Muscle layer of duodenum (tissue), 2 donors: Measurements from ENCODE around the gene SULF2.
"Not testable (repeated sequence)": the region's sequence is repeated elsewhere in the genome, so short reads cannot be mapped to it uniquely, and the experiment has no call there.

Experiments
- H3K27ac ChIP-seq: one replicate; pipeline ENCODE4 v1.7.0; 2013; ENCODE audit warnings: mild to moderate bottlenecking, low read length
- H3K27me3 ChIP-seq: one replicate; pipeline ENCODE4 v1.7.0; 2013; ENCODE audit warnings: low read depth, mild to moderate bottlenecking, control low read depth, low read length
- H3K36me3 ChIP-seq, 2 donors: one replicate each; pipeline ENCODE4 v1.7.0; 2013; ENCODE audit warnings: low read length in 2 of 2, control low read depth in 1 of 2, mild to moderate bottlenecking in 1 of 2; ENCODE audit not compliant: insufficient read depth in 2 of 2, control insufficient read depth in 1 of 2
- H3K4me1 ChIP-seq, 2 donors: one replicate each; pipeline ENCODE4 v1.7.0; 2013; ENCODE audit warnings: low read length in 2 of 2, mild to moderate bottlenecking in 2 of 2, control low read depth in 1 of 2, moderate library complexity in 1 of 2; ENCODE audit not compliant: insufficient read depth in 2 of 2, control insufficient read depth in 1 of 2
- H3K4me3 ChIP-seq, 2 donors: one replicate each; pipeline ENCODE4 v1.7.0; 2013; ENCODE audit warnings: low read length in 2 of 2, low read depth in 1 of 2, mild to moderate bottlenecking in 1 of 2
- H3K9me3 ChIP-seq, 2 donors: one replicate each; pipeline ENCODE4 v1.7.0; 2013; ENCODE audit warnings: low read length in 2 of 2, control low read depth in 1 of 2, mild to moderate bottlenecking in 1 of 2; ENCODE audit not compliant: control insufficient read depth in 1 of 2
- donor health status: healthy.

Gene SULF2

DNA sequence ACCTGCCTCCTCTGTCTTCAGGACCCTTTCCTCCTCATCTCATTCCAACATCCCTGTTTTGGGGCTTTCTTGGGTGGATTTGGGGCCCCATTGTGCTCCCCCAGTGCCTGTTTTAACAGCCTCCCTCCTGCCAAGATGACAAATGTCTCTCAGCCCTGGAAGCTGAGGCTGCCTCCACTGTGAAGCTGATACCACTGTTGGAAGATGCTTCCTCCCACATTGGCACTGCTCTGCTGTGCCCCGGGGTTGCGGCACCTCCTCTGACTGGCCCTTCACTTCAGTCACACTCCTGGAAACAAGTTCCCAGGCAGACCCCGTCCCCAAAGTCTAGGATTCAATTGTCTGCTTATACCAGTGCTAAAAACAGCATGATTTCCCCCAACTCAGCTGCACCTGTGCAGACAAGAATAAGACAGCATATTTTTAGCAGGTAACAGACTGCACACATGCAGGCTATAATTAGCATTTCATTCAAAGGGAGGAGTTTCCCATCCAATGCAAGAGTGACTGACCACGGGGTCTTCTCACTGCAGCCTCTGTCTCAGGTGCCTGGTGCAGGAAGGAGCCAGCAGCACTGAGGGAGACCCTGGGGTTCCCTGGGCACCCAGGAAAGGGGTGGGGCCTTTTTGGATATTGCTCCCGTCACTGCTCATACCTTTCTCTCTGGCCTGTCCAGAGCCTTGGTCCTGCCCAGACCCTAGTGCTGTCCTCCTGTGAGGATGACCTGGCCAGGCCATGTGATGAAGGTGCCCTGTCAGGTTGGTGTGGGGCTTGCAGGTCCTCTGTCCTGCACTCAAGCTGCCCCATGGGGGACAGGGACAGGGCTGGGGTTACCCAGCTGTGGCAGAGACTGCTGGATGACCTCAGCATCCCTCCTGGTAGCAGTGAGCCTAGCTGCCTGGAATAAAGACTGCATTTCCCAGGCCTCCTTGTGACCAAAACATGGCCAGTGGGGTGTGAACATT lies 31.5 kb upstream of the SULF2 start:
- Histone ChIP-seq H3K4me1 (no peaks in the 10 kb centered on the region), H3K27me3 (no peaks in the 10 kb centered on the region)

DNA sequence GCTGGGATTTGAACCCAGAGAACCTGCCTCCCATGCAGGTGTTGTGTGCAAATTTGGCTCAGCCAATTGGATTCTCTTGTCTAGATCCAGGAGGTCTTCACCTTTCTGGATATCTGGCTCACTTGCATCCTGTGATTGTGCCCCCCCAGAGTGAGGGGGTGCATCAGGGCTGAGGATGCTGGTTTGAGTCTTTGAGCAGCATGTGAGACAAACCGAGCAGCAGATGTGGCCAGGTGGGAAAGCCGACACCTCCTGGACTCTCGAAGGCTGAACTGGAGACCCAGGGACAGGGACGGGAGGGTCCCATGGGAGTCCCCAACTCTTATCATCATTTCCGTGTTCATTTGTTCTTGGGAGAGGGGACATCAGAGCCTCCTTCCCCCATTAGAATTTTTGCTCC lies 30.6 kb upstream of the SULF2 start:
- no peaks in the 10 kb centered on the region for H3K27me3 ChIP-seq
- H3K9me3 ChIP-seq: peaks cover 0 to 19% of the 10 kb centered on the region in 2 donors
- H3K4me3 ChIP-seq: no peak overlapping the region
- no peaks in the 10 kb centered on the region for H3K36me3 ChIP-seq
- no peak overlapping the region for H3K27ac ChIP-seq
- H3K4me1 ChIP-seq: no peaks in the 10 kb centered on the region

More for the DNA sequence above, 31.5 kb upstream of the SULF2 start:
- Histone ChIP-seq H3K9me3 (peaks cover 0 to 19% of the 10 kb centered on the region in 2 donors), H3K4me3 (no peak overlapping the region), H3K36me3 (no peaks in the 10 kb centered on the region), H3K27ac (no peak overlapping the region)

DNA sequence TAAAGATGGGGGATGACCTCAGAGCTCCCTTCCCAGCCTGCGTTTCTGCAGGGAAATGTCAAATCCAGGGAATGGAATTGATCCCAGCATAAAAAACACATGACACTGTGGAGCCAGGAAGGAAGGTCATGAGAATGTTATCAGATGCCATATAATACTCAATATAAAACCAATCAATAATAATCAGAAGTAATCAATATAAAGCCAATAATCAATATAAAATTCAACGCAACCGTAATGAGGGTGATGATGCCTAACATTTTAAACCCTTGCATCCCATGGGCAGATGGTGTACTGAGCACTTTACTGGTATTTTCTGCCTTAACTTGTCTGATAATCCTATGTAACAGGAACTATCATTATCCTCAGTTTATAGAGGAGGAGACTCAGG lies 30.1 kb upstream of the SULF2 start:
- peaks cover 0 to 19% of the 10 kb centered on the region in 2 donors for H3K9me3 ChIP-seq
- H3K4me1 ChIP-seq: no peaks in the 10 kb centered on the region
- H3K36me3 ChIP-seq: no peaks in the 10 kb centered on the region
- no peak overlapping the region for H3K4me3 ChIP-seq
- H3K27me3 ChIP-seq: no peaks in the 10 kb centered on the region
- H3K27ac ChIP-seq: no peak overlapping the region

DNA sequence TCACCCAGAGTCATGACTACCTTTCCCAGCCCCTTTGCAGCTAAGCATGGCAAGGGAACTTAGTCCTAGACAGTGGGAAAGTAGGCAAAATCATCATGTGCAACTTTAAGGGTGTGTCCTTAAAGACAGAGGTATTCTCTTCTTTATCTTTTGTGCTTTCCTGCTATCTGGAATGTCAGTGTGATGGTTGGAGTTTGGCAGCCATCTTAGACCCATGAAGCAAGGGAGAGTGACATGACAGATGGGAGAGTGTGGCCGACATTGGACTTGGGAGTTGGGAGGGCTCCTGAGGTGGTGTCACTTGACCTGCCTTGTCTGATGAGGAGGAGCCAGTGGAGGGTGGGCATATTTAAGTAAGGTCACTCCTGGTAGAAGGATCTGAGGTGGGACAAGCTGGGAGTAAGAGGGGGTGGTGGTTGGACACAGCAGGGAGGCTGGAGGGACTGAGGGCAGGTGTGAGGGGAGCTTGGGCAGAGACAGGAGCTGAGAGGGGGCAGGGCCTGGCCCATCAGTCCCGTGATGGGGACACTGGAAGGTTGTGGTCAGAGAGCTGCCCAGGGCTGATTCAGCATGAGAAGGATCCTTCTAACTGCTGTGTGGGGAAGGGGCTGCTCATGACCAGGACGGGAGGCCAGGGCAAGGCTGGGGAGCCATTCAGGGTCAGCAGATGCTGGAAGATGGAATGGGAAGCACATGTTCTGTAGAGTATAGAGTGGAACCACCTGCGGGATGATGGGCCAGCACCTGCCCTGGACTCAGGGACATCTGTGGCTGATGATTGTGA lies 29.5 kb upstream of the SULF2 start:
- Histone ChIP-seq H3K27me3 (no peaks in the 10 kb centered on the region), H3K36me3 (no peaks in the 10 kb centered on the region), H3K9me3 (peaks cover 0 to 19% of the 10 kb centered on the region in 2 donors), H3K4me3 (no peak overlapping the region), H3K4me1 (no peaks in the 10 kb centered on the region), H3K27ac (no peak overlapping the region)

DNA sequence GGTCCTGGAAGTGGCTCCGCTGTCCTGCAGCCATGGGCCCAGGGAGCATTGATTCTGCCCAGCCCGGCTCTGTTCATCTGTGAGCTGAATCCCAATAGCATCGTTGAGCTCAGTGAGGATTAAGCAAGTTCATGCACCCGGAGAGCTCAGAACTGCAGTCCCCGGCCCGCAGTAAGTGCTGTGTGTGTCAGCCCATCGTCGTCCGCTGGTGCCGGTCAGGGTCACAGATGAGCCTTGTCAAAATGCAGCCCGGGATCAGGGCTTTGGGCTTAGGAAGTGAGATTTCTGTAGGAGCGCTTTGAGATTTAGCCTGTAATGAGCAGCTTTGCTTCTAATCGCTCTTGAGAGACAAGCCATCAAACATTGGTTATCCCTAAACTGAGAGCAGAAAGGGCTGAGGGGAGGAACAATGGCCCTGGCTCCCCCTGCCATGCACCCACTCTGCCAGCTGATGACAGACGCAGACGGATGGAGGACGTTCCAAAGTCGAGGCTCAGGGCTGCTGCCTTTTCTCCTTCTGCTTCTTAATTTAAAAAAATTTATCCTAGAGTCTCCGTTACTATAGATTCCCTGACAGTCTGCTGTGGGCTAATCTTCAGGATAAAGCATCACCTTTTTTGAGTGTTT lies 25.6 kb upstream of the SULF2 start:
- Histone ChIP-seq H3K4me1 (no peaks in the 10 kb centered on the region), H3K4me3 (no peak overlapping the region), H3K27me3 (no peaks in the 10 kb centered on the region), H3K9me3 (peaks cover 0 to 19% of the 10 kb centered on the region in 2 donors), H3K27ac (no peak overlapping the region), H3K36me3 (no peaks in the 10 kb centered on the region)

DNA sequence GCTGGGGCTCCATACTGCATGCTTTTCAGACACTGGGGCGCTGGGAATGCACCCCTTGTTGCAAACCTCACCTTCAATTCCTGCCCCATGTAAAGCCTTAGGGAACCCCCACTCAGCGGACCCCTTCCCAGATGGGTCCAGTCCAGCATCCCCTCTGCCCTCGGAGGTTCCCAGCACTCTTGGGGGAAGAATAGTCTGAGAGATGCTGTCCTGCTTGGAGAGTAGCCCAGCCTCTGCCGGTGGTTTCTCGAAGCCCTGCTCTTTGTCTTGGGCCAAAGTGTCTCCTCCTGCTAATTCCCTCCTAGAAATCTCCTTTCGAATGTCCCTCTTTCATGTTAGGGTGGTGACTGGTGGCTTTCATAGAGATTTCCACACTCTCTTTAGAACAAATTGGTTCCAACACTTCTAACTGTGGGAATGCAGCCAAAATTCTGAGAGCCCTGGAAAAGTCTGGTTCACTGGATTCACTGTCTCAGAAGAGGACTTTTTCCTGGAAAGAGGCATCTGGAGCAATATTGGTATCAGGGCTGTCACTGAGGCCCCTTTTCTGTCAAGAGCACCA lies 24.9 kb upstream of the SULF2 start:
- no peaks in the 10 kb centered on the region for H3K27me3 ChIP-seq
- no peaks in the 10 kb centered on the region for H3K36me3 ChIP-seq
- no peak overlapping the region for H3K27ac ChIP-seq
- peaks cover 0 to 19% of the 10 kb centered on the region in 2 donors for H3K9me3 ChIP-seq
- no peak overlapping the region for H3K4me3 ChIP-seq
- H3K4me1 ChIP-seq: no peaks in the 10 kb centered on the region

DNA sequence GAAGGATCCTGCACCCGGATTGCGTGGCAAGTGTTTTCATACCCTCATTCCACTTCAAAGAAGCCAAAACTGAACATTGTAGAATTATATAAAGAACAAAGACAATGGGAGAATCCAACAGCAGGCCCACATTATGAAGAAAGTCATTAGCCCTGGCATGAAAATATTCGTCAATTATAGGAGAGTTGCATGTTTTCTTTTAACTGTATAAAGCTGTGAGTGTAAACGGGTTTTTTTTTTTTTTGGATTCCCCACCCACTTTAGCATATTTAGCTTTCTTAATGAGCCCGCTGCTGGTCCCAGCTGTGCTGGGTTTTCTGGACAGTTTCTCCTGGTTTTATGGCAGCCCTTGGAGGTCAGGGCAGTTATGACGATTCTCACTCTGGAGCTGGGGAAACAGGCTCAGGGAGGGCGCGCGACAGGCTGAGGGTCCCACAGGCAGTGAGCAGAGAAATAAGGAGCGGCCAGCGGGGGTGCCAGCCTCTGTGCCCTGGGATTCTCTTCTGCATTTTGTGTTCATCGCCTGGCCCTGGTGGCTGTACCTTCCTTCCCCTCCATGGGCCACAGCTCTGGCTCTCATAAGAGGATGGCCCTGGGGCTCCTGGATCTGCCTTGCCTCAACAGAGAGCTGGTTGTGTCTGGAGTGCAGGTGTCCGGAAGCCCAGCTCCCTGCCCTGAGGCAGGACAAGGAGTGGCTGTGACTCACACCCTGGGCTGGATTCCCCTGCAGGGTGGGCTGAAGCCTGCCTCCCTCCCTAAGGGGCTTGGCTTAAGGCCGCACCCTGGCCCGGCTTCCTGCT lies 24.1 kb upstream of the SULF2 start:
- H3K36me3 ChIP-seq: no peaks in the 10 kb centered on the region
- H3K9me3 ChIP-seq: peaks cover 0 to 11% of the 10 kb centered on the region in 2 donors
- no peaks in the 10 kb centered on the region for H3K27me3 ChIP-seq
- no peak overlapping the region for H3K27ac ChIP-seq
- no peaks in the 10 kb centered on the region for H3K4me1 ChIP-seq
- H3K4me3 ChIP-seq: no peak overlapping the region

DNA sequence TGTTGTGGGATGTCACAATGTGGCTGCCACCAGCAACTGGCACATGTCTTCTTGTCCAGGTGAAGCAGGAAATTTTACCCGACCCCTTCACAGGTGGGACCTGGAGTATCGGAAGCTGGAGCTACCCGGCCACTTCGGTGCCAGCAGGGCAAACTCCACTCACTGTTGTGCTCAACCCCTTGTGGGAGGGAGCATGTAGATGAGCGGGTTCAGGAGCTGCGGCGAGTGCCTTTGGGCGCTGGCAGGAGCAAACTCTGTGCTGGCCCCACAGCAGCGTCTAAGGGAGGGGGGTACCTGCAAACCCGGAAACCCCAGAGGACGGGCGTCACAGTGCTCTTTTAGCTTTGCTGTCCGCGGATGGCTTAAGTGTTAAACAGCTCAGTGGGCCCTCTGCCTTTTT lies 20.7 kb upstream of the SULF2 start:
- Histone ChIP-seq H3K4me3 (no peak overlapping the region), H3K36me3 (no peaks in the 10 kb centered on the region), H3K27ac (no peak overlapping the region), H3K27me3 (no peaks in the 10 kb centered on the region), H3K4me1 (no peaks in the 10 kb centered on the region), H3K9me3 (no peaks in the 10 kb centered on the region)

DNA sequence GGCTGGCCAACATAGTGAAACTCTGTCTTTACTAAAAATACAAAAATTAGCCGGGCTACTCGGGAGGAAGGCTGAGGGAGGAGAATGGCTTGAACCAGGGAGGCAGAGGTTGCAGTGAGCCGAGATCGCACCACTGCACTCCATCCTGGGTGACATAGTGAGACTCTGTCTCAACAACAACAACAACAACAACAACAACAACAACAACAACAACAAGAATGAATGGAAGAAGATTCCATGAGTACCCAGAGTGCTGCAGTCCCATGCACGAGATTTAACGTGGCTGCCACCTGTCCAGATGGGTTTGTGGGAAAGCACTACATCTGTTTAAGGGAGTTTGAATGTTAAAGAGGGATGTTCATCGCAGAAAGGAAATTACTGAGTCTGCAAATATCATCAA lies 19.7 kb upstream of the SULF2 start:
- not testable (repeated sequence) for H3K4me1 ChIP-seq, H3K27me3 ChIP-seq, H3K4me3 ChIP-seq, H3K9me3 ChIP-seq, H3K27ac ChIP-seq, H3K36me3 ChIP-seq

DNA sequence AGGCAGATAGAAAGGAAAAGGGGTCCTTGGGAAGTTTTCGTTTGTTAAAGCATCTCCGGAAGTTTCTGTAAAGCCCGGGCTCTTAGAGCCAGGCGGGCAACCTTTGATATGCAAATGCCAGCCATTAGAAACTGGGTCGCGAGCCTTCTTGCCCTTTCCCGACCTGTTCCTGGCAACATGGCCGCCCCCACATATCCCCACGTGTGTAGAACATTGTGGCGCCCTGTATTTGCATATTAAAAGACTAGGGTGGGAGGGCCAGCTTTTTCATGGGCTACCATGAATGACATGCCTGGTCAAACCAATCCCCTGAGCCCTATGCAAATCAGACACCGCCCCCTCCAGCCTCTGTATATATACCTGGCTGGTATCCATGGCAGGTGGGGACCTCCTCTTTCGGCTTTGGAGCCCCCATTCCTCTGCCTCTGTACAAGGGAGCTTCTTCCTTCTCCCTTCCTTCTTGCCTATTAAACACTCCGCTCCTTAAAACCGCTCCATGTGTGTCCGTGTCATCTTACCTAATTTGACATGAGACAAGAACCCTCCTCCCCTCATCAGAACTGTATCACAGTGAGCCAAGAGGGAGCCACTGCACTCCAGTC lies 19.0 kb upstream of the SULF2 start:
- H3K4me1 ChIP-seq, H3K27ac ChIP-seq, H3K36me3 ChIP-seq, H3K4me3 ChIP-seq, H3K9me3 ChIP-seq, H3K27me3 ChIP-seq: not testable (repeated sequence)
